Right renal cortex interstitium (tissue), 3 donors: ENCODE results near the gene S1PR2. TPM values are rescaled to one million over a fixed set of nuclear protein-coding genes. Genes with fewer than 3 reads are reported as not detected.
"Not testable (repeated sequence)": the region's sequence is repeated elsewhere in the genome, so short reads cannot be mapped to it uniquely, and the experiment has no call there.

Experiments used
- DNase-seq, 3 donors: peaks; one replicate each; pipeline ENCODE4 v3.0.0-alpha.2; 2013; ENCODE audit warnings: low read depth in 3 of 3, low spot score in 2 of 3
- polyA plus RNA-seq, 3 donors: library from polyadenylated mRNA; unstranded; fragments of 120-200 nt; gene quantifications; one replicate each; pipeline ENCODE4 v1.2.1, GENCODE V29; 2013; ENCODE audit not compliant: insufficient read length in 3 of 3

S1PR2 gene
- polyA plus RNA-seq, 3 donors: 9.6 to 10.8 (median 10.2) TPM

- DNase-seq: peak; percentile 65 to 78 (median 70)
Measured at GRCh38 chr19:10226376-10227025, 4.6 kb downstream of the S1PR2 start.

DNA sequence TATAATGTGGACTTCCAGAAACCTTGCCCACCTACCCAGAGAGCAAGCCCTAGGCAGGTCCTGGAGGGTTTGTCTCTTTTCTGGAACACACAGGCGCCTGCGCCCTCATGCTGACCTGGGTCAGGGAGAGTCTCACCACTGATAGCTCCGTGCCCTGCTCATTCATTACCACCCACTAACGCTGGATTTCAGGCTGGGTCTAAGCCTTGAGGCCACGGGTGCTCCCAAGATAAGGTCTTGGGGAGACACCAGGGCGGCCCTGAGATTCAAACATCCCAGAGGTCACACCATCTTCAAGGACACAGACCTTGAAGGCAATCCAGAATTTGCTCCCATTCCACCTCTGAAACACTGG lies 5.1 kb downstream of the S1PR2 start:
- DNase-seq: no peak

GRCh38 chr19:10224337-10224736 lies 6.8 kb downstream of the S1PR2 start:
- DNase-seq: no peak

DNA sequence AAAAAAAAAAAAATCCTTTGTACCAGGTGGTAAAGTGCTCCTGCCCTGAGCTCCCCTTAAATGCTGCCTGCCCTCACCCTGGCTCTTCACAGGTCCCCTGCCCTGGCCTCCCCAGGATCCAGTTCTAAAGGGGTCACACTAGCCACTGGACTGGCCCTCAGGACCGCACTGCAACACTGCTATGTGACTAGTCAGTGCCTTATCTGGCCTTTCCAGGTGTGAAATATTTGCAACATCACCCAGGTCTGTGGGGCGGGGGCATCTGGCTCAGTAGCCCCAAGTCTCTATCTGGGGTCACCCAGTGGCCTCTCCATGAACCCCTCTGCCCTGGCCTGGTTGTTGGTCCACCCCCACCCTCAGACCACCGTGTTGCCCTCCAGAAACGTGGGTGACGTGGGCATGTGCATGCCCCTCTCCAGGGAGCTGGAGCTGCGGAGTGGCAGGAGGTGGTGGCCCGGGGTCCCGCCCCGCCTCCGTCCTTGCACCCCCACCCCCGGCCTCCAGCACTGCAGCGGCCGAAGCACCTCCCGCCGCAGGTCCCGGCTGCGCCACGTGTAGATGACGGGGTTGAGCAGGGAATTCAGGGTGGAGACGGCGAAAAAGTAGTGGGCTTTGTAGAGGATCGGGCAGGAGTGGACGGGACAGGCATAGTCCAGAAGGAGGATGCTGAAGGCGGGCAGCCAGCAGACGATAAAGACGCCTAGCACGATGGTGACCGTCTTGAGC lies 7.5 kb downstream of the S1PR2 start:
- no peak for DNase-seq

DNA sequence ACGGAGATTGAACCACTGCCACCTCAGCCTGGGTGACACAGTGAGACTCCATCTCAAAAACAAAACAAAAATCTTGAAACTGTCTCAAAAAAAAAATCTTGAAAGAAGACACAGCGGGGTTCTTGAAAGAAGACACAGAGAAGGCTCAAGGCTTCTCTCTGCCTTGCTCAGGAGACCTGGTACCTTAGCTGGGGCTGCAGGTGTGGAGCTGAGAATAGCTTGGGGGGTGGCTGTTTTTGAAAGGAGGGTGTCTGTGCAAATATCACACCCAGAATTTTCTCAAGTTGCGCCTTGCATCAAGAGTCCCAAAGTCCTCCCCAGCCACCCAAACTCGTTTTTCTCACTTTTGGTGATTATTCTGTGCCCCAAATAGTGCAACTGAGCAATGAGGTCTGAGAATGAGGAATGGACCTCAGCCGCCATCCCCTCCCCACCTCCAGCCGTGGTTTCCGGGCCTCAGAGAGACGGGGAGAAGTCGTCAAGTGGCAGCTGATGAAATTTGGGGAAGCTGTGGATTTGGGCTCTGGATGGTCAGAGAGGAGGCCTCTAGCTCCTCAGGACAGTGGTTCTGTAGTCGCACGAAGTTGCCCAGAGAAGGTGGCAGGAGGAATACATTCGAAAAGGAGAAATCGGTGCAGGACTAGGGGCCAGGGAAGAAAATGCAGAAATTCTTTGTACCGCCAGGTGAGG lies 8.8 kb downstream of the S1PR2 start:
- DNase-seq: no peak

DNA sequence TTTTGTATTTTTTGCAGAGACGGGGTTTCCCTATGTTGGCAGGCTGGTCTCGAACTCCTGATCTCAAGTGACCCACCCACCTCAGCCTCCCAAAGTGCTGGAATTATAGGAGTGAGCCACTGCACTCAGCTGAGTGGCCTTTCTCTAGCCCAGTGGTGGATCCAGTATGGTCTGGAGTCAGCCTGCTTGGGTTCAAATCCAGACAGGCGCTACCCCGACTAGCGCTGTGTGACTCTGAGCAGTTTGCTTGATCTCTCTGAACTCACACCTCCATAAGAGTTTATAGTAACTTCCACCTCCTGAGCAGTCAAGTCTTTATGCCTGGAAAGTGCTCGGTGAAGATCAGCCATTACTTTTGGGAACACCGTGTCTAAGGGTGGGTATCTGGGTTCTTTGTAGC lies 10.4 kb downstream of the S1PR2 start:
- no peak for DNase-seq

GRCh38 chr19:10219678-10220077 lies 11.5 kb downstream of the S1PR2 start:
- no peak for DNase-seq

DNA sequence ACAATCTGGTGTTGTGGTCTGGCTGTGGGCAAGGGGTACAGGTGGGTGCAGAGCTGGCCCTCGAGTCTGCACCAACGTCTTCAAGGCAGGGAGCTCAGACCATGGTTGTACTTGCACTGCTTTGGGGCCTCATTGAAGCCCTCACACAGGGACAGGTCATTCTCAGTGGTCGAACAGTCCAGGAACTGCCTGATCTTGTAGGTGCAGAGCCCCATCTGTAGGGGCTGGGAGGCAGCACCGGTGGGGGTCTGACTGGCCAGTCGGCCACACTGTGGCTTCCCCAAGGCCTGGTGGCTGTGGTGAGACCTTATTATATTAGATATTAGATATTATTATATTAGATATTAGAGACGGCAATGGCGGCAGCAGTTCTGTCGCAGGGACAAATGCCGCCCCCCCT lies 14.0 kb downstream of the S1PR2 start:
- DNase-seq: no peak

DNA sequence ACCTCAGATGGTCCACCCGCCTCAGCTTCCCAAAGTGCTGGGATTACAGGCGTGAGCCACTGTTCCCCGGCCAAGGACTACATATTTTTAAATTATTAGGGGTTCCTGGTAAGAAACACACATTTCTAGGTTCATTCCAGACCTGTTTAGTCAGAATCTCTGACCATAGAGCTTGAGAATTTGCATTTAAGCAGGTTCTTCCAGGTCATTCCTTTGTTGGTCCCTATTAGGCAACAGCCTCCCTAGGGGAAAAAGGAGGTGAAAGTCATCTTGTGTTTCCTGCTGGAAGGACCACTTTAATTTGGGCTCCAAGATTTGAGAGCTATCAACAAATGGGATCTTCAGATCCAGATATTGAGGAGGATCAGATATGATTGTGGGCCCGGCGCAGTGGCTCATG lies 16.3 kb downstream of the S1PR2 start:
- DNase-seq: no peak

GRCh38 chr19:10211691-10212090 lies 19.4 kb downstream of the S1PR2 start:
- no peak for DNase-seq

DNA sequence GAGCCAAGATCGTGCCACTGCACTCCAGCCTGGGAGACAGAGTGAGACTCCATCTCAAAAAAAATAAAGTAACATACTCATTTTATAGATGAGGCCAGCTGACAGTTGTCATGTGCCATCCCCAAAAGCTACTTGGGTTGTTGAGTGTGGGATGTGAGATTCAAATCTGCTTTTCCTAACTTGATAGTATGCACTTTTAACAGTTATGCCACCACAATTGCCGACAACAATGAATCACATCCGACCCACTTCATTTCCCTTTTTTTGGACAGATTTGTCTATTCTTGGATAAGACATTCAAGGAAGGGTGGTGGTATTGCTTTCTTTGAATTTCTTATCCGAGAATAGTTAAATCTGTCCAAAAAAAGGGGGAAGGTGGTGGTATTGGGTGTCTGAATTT lies 20.1 kb downstream of the S1PR2 start:
- DNase-seq: no peak

DNA sequence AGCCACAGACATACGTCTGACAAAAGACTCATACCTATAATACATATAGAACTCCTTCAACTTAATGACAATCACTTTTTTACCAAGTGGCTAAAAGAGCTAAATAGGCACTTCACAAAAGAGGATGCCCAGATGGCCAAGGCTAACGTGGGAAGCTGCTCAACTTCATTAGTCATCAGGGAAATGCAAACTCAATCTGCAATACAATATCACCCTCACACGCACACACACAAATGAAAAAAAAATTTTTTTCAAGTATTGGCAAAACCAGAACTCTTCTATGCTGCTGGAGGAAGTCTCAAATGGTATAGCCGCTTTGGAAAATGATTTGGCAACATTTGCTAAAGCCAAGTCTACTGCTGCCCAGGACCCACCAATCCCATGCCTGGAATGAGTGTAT lies 21.8 kb downstream of the S1PR2 start:
- no peak for DNase-seq

- DNase-seq: no peak
Measured at GRCh38 chr19:10207026-10207425, 24.1 kb downstream of the S1PR2 start.

DNA sequence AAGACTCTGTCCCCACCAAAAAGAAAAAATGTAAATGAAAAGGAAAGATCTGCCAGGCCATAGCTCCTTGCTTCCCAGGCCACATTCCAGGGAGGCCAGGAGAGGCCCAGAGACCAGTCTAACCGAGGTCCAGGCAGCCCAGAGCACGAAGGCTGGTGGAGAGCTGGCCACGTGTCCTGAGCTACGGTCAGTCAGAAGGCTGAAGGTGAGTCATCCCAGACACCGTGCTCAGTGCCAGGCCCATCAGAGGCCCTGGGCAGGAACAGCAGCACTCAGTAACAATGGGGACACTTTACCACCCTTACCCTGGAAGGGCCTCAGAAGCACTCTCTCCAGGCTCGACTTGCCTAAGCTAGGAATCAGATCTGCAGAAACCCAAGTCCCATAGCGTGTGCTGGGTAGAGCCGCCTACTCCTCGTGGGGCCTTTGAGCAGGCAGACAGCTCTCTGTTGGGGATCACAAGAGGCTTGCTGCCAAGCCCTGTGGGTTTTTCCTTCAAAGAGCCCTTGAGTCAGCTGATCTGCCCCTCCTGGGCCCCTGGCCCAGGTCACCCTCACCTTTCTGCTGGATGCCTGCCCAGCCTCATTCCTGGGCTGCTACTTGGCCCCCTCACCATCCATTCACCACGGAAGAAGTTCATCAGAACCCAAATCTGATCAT lies 24.8 kb downstream of the S1PR2 start:
- no peak for DNase-seq

GRCh38 chr19:10205636-10206035 lies 25.5 kb downstream of the S1PR2 start:
- no peak for DNase-seq

DNA sequence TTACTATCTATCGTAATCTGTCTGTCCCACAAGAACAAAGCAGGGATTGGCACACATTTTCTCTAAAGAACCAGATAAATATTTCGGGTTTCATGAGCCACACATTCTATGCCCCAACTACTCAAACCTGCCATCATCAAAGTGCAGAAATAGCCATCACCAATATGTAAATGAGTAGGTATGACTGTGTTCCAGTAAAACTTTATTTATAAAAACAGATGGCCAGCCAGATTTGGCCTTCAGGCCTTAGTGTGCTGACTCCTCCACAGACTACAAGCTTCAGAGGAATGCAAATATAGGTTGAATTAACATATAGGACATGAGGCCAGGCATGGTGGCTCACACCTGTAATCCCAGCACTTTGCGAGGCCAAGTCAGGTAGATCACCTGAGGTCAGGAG lies 27.4 kb downstream of the S1PR2 start:
- DNase-seq: no peak

DNA sequence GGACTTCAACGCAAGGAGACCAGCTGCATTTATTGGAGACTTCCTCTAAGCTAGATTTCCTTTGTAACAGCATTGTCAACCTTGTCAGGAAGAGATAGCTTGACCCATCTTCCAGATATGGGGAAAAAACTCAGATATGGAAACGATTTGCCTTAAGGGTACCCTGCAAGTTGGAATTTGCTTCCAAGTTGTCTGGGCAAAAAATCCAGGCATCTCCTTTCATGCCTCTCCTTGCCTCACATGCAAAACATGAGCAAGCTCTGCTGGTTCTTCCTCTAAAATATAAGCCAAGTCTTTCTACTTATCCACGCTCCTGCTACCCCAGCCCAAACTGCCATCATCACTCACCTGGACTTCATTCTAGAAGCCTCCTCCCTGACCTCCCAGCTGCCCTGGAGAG lies 30.0 kb downstream of the S1PR2 start:
- no peak for DNase-seq

- not testable (repeated sequence) for DNase-seq
Measured at GRCh38 chr19:10200101-10200500, 31.0 kb downstream of the S1PR2 start.

DNA sequence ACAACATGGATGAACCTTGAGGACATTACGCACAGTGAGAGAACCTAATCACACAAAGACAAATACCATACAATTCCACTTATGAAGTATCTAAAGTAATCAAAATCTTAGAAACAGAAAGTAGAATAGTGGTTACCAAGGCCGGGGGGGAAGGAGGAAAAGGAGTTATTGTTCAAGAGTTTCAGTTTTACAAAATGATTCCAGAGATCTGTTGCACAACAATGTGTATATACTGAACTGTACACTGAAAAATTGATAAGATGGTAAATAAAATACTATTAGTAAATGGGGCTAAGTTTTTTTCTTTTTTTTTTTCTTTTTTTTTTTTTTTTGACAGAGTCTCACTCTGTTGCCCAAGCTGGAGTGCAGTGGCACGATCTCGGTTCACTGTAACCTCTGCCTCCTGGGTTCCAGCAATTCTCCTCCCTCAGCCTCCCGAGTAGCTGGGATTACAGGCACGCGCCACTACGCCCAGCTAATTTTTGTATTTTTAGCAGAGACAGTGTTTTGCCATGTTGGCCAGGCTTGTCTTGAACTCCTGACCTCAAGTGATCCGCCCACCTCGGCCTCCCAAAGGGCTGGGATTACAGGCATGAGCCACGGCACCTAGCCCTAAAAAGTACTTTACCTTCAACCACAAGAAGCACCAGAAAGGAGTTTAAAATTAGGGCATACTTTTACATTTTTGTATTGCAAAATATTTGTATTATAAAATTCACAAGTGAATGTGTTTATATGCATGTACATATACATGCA lies 32.1 kb downstream of the S1PR2 start:
- not testable (repeated sequence) for DNase-seq

GRCh38 chr19:10195199-10195519 lies 36.0 kb downstream of the S1PR2 start:
- no peak for DNase-seq
